ENCODE measurements around the gene AUTS2.

GRCh38 chr7:70544016-70544415, 945.7 kb downstream of the AUTS2 start:
- no peak for TF ChIP-seq ZNF274 (IDR thresholded peaks at IDR 0.05; ENCODE audit: low read length)
- TF ChIP-seq ZNF274 (tag by site-specific recombination; IDR thresholded peaks at IDR 0.05; ENCODE audit: borderline replicate concordance), result no peak
- no peak for TF ChIP-seq ZNF157 (tag by site-specific recombination; IDR thresholded peaks at IDR 0.05)
- TF ChIP-seq, protein P1, sequence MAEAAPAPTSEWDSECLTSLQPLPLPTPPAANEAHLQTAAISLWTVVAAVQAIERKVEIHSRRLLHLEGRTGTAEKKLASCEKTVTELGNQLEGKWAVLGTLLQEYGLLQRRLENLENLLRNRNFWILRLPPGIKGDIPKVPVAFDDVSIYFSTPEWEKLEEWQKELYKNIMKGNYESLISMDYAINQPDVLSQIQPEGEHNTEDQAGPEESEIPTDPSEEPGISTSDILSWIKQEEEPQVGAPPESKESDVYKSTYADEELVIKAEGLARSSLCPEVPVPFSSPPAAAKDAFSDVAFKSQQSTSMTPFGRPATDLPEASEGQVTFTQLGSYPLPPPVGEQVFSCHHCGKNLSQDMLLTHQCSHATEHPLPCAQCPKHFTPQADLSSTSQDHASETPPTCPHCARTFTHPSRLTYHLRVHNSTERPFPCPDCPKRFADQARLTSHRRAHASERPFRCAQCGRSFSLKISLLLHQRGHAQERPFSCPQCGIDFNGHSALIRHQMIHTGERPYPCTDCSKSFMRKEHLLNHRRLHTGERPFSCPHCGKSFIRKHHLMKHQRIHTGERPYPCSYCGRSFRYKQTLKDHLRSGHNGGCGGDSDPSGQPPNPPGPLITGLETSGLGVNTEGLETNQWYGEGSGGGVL (tag by site-specific recombination; IDR thresholded peaks at IDR 0.05), result no peak
- TF ChIP-seq GLI2 (tag by site-specific recombination; IDR thresholded peaks at IDR 0.05; ENCODE audit: borderline replicate concordance, low read depth), result no peak
- TF ChIP-seq CTCF (tag by site-specific recombination; IDR thresholded peaks at IDR 0.05), result no peak
- no peak for TF ChIP-seq ZNF626 (tag by site-specific recombination; IDR thresholded peaks at IDR 0.05)
- no peak for TF ChIP-seq ZNF548 (tag by site-specific recombination; IDR thresholded peaks at IDR 0.05)
- TF ChIP-seq ZNF510 (tag by site-specific recombination; IDR thresholded peaks at IDR 0.05; ENCODE audit: insufficient replicate concordance), result no peak
- no peak for TF ChIP-seq KLF1 (tag by site-specific recombination; IDR thresholded peaks at IDR 0.05)
- TF ChIP-seq, protein P2, sequence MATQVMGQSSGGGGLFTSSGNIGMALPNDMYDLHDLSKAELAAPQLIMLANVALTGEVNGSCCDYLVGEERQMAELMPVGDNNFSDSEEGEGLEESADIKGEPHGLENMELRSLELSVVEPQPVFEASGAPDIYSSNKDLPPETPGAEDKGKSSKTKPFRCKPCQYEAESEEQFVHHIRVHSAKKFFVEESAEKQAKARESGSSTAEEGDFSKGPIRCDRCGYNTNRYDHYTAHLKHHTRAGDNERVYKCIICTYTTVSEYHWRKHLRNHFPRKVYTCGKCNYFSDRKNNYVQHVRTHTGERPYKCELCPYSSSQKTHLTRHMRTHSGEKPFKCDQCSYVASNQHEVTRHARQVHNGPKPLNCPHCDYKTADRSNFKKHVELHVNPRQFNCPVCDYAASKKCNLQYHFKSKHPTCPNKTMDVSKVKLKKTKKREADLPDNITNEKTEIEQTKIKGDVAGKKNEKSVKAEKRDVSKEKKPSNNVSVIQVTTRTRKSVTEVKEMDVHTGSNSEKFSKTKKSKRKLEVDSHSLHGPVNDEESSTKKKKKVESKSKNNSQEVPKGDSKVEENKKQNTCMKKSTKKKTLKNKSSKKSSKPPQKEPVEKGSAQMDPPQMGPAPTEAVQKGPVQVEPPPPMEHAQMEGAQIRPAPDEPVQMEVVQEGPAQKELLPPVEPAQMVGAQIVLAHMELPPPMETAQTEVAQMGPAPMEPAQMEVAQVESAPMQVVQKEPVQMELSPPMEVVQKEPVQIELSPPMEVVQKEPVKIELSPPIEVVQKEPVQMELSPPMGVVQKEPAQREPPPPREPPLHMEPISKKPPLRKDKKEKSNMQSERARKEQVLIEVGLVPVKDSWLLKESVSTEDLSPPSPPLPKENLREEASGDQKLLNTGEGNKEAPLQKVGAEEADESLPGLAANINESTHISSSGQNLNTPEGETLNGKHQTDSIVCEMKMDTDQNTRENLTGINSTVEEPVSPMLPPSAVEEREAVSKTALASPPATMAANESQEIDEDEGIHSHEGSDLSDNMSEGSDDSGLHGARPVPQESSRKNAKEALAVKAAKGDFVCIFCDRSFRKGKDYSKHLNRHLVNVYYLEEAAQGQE (tag by site-specific recombination; IDR thresholded peaks at IDR 0.05), result no peak
